Lower leg skin (tissue), 4 donors: ENCODE measurements around the gene SFPQ. TPM values are rescaled to one million over a fixed set of nuclear protein-coding genes. Genes with fewer than 3 reads are reported as not detected.

Experiments used
- DNase-seq, 2 donors: peaks; one replicate each; pipeline ENCODE4 v3.0.0-alpha.2; 2019; ENCODE audit warnings: low spot score in 2 of 2
- H3K4me3 ChIP-seq: fragments of 200-600 bp; sonication (generic); 2 replicates; pipeline ENCODE4 v1.5.1; 2017; ENCODE audit warnings: mild to moderate bottlenecking, low read depth; ENCODE audit not compliant: poor library complexity, severe bottlenecking
- CTCF ChIP-seq, 3 donors: fragments of 450-650 bp; IDR thresholded peaks; one replicate each; pipeline ENCODE4 v1.5.1; 2016; ENCODE audit warnings: antibody characterized with exemption in 3 of 3, mild to moderate bottlenecking in 3 of 3, moderate library complexity in 2 of 3
- POLR2A ChIP-seq, 2 donors: fragments of 450-650 bp; IDR thresholded peaks; one replicate each; pipeline ENCODE4 v1.6.1; 2016 to 2017; ENCODE audit warnings: antibody characterized with exemption in 2 of 2, mild to moderate bottlenecking in 1 of 2, moderate library complexity in 1 of 2
- WGBS, 2 donors: methylation state at CpG; one replicate each; pipeline ENCODE4 v1.1.5; 2018; 5-methylcytosine and 5-hydroxymethylcytosine counted together
- intact Hi-C: fragments of 100-400 bp; cut with DNase I; formaldehyde crosslinking; loops from one replicate; pipeline ENCODE4 v1.15.0; 2023; ENCODE audit warnings: low total_unique reads
- total RNA-seq, 4 donors: library from RNA; depleted of rRNA; stranded (reverse); fragments of >200 nt; gene quantifications; one replicate each; pipeline ENCODE4 v1.1.0, GENCODE V29; 2016

SFPQ gene
- total RNA-seq, 4 donors from 2014 or later = 119 to 247 (median 174) TPM

- no peak for DNase-seq
- no peak overlapping the region for H3K4me3 ChIP-seq
- TF ChIP-seq CTCF (IDR thresholded peaks at IDR 0.05) (no peak), POLR2A (IDR thresholded peaks at IDR 0.05) (no peak)
- WGBS, 2 donors = 84% methylated on average over 12 of the region's 12 CpGs
- intact Hi-C loops = no loop called here
Measured at GRCh38 chr1:35184495-35185199, 8.3 kb downstream of the SFPQ start.

- intact Hi-C loops = no loop called here
- 57 to 59% methylated on average over 4 of the region's 4 CpGs for WGBS, 2 donors
- DNase-seq = no peak
- H3K4me3 ChIP-seq = no peak overlapping the region
- no peak for TF ChIP-seq CTCF (IDR thresholded peaks at IDR 0.05)
- no peak for TF ChIP-seq POLR2A (IDR thresholded peaks at IDR 0.05)
Measured at GRCh38 chr1:35181790-35182455, 11.0 kb downstream of the SFPQ start.

DNA sequence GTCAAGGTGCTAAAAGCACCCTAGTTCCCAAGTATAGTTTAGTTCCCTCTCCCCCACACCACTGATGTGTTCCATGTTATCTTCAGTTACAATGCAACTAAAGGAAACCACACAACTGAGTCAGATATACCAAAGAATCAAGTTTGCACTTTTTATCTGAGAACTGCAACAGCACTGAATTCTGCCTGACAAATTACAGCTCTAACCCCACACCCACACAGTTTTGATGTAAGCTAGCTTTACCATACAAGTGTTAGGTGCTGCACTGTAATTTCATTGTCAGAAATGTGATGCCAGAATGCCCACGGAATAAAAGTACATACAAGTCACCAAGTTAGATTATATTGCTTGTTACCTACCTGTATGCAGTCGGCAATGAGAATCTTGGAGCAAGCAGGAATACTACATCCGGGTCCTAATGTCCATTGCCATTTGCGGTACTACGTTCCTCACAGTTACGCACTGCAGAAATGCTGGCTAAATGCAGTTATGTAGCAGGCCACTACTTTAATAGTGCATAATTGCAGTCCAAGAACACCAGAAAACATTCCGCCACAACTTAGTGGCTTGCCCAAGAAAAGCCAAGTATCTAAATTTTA is 12.1 kb downstream of the SFPQ start:
- no peak for DNase-seq
- intact Hi-C loops = no loop called here
- WGBS, 2 donors = 89 to 93% methylated on average over 7 of the region's 7 CpGs
- no peak for TF ChIP-seq CTCF (IDR thresholded peaks at IDR 0.05)
- no peak for TF ChIP-seq POLR2A (IDR thresholded peaks at IDR 0.05)
- no peak overlapping the region for H3K4me3 ChIP-seq

GRCh38 chr1:35179908-35180307 is 13.0 kb downstream of the SFPQ start:
- intact Hi-C loops = no loop called here
- 54 to 64% methylated on average over 1 of the region's 1 CpG for WGBS, 2 donors
- no peak for DNase-seq
- H3K4me3 ChIP-seq = no peak overlapping the region
- TF ChIP-seq POLR2A (IDR thresholded peaks at IDR 0.05) = no peak

- intact Hi-C loops = no loop called here
- 48 to 53% methylated on average over 2 of the region's 2 CpGs for WGBS, 2 donors
- H3K4me3 ChIP-seq = no peak overlapping the region
- TF ChIP-seq POLR2A (IDR thresholded peaks at IDR 0.05) (no peak), CTCF (IDR thresholded peaks at IDR 0.05) (no peak)
- DNase-seq = no peak
Measured at GRCh38 chr1:35178874-35179380, 14.0 kb downstream of the SFPQ start.

- 77 to 79% methylated on average over 2 of the region's 2 CpGs for WGBS, 2 donors
- intact Hi-C loops = no loop called here
Measured at GRCh38 chr1:35178295-35178695, 14.7 kb downstream of the SFPQ start.

More at GRCh38 chr1:35178295-35178695, 14.7 kb downstream of the SFPQ start:
- H3K4me3 ChIP-seq = no peak overlapping the region
- DNase-seq = no peak
- TF ChIP-seq CTCF (IDR thresholded peaks at IDR 0.05) (no peak), POLR2A (IDR thresholded peaks at IDR 0.05) (no peak)
